Measurements from ENCODE around the gene CNTNAP2. TPM values are rescaled to one million over a fixed set of nuclear protein-coding genes. Genes with fewer than 3 reads are reported as not detected.

CNTNAP2 gene
- total and polyA plus RNA-seq, 2 of the 8 experiments (the other 6 are each of a cell fraction or from before 2014, with no cell fraction given): 27.9 to 71.0 TPM

- Histone ChIP-seq H2BK20ac (ENCODE audit: low read length) (no peak overlapping the region), H3K79me1 (ENCODE audit: low read depth, low read length) (no peaks in the 10 kb centered on the region), H4K91ac (replicated peaks; ENCODE audit: insufficient read length, low read length) (no peak overlapping the region), H2BK120ac (replicated peaks; ENCODE audit: low read depth, low read length) (no peak overlapping the region), H3K14ac (ENCODE audit: insufficient read length) (no peak overlapping the region), H3K9ac (replicated peaks in 1 of 4; ENCODE audit: extremely low read depth in 1 of 4, low read depth in 3 of 4, low read length in 3 of 4) (no peak overlapping the region), H2BK12ac (ENCODE audit: low read depth, low read length) (no peak overlapping the region), H3K79me2 (ENCODE audit: control insufficient read depth in 1 of 2, insufficient read depth in 2 of 2, low read length in 2 of 2) (no peaks in the 10 kb centered on the region), H3K4ac (replicated peaks; ENCODE audit: insufficient read length, low read depth, low read length) (no peak overlapping the region), H3K36me3 (ENCODE audit: control insufficient read depth in 2 of 4, insufficient read depth in 4 of 4, low read length in 3 of 4) (no peaks in the 10 kb centered on the region), H3K4me1 (replicated peaks in 1 of 4; ENCODE audit: control insufficient read depth in 3 of 4, insufficient read depth in 4 of 4, low read length in 3 of 4) (no peaks in the 10 kb centered on the region), H2AFZ (ENCODE audit: low read length) (no peak overlapping the region), H4K5ac (ENCODE audit: insufficient read length, low read depth, low read length) (no peak overlapping the region), H2BK15ac (ENCODE audit: low read length) (no peak overlapping the region), H3K18ac (ENCODE audit: extremely low read depth, low read length) (no peak overlapping the region), H4K20me1 (replicated peaks in 1 of 2; ENCODE audit: control insufficient read depth in 1 of 2, insufficient read depth in 2 of 2, low read length in 2 of 2) (no peaks in the 10 kb centered on the region), H3K4me2 (ENCODE audit: insufficient read depth in 1 of 2, low read depth in 2 of 2, low read length in 2 of 2) (no peak overlapping the region), H3K9me3 (ENCODE audit: insufficient read depth in 2 of 2, low read depth in 1 of 2, low read length in 1 of 2) (no peaks in the 10 kb centered on the region), H3K27me3 (replicated peaks in 1 of 4; ENCODE audit: control insufficient read depth in 3 of 4, extremely low read depth in 1 of 4, insufficient read depth in 3 of 4, low read length in 3 of 4) (no peaks in the 10 kb centered on the region; a peak in 1 of 7 replicates), H3K4me3 (ENCODE audit: extremely low read depth in 1 of 4, insufficient read depth in 2 of 4, low read depth in 3 of 4, low read length in 4 of 4) (no peak overlapping the region), H2AK5ac (ENCODE audit: low read depth, low read length) (no peak overlapping the region), H2BK5ac (ENCODE audit: low read depth, low read length) (no peak overlapping the region), H3K23me2 (ENCODE audit: low read depth, low read length) (no peaks in the 10 kb centered on the region), H4K8ac (ENCODE audit: extremely low read depth, insufficient read depth, low read length) (no peak overlapping the region), H3K23ac (ENCODE audit: insufficient read length) (no peak overlapping the region), H3K56ac (replicated peaks; ENCODE audit: insufficient read length, low read depth, low read length) (no peak overlapping the region), H3K27ac (ENCODE audit: low read depth, low read length) (no peak overlapping the region)
- no peak for FAIRE-seq
- TF ChIP-seq EGR1 (IDR thresholded peaks at IDR 0.05; ENCODE audit: borderline replicate concordance, low read depth, low read length) (no peak), BACH1 (IDR thresholded peaks at IDR 0.05; ENCODE audit: low read length) (no peak), KDM1A (IDR thresholded peaks at IDR 0.05; ENCODE audit: borderline replicate concordance, low read length) (no peak)
- 96% methylated on average over 3 of the region's 3 CpGs; no CpG with 5 or more reads in 1 of the 2 experiments for WGBS, 2 experiments (ENCODE audit: extremely low coverage in 1 of 2, insufficient coverage in 1 of 2, insufficient read length in 1 of 2, insufficient replicate concordance in 2 of 2, low coverage in 1 of 2, low lambda C conversion rate in 2 of 2, missing lambda C conversion rate in 1 of 2)
- CTCF ChIA-PET (ENCODE audit: partially characterized antibody): interaction anchor here (0.8 to 5.2 kb wide), 3 partner anchors 9 to 531 kb away, joined by 3 to 28 read pairs (median 4); no protein-coding TSS in a partner anchor
- DNase-seq (ENCODE audit: low read depth in 1 of 2, low spot score in 2 of 2): no peak
- POLR2A ChIA-PET (ENCODE audit: partially characterized antibody): no interaction called here
These were observed 2157.5 kb downstream of the CNTNAP2 start for GRCh38 chr7:148274118-148274517.
